Nephron progenitor cell (in vitro differentiated cells): ENCODE data around the gene THSD4.

Experiments
- DNase-seq: peaks from one replicate; pipeline ENCODE4 v3.0.0; 2021
- H3K27ac Mint-ChIP-seq: 2 replicates; pipeline ENCODE4 v1.8.0; 2021; ENCODE audit warnings: mild to moderate bottlenecking, moderate library complexity, mixed read lengths
- H3K27me3 Mint-ChIP-seq: 2 replicates; pipeline ENCODE4 v1.8.0; 2021; ENCODE audit warnings: mild to moderate bottlenecking, low read depth, mixed read lengths; ENCODE audit not compliant: poor library complexity
- H3K36me3 Mint-ChIP-seq: 2 replicates; pipeline ENCODE4 v1.8.0; 2021; ENCODE audit warnings: low read depth, mixed read lengths
- H3K4me1 Mint-ChIP-seq: 2 replicates; pipeline ENCODE4 v1.8.0; 2021; ENCODE audit warnings: mixed read lengths
- H3K4me3 Mint-ChIP-seq: 2 replicates; pipeline ENCODE4 v1.8.0; 2021; ENCODE audit warnings: mild to moderate bottlenecking, moderate library complexity, mixed read lengths
- H3K9me3 Mint-ChIP-seq: 2 replicates; pipeline ENCODE4 v1.8.0; 2021; ENCODE audit warnings: mild to moderate bottlenecking, moderate library complexity, mixed read lengths
- TF ChIP-seq, protein P1 (sequence below): fragments of 200-600 bp; sonication (generic); IDR thresholded peaks from 2 replicates; pipeline ENCODE4 v1.5.0; 2021; ENCODE audit warnings: antibody characterized with exemption

The THSD4 gene

GRCh38 chr15:71595846-71596553, 480.7 kb downstream of the THSD4 start:
- Mint-ChIP-seq H3K36me3 (peaks cover 20% of the 10 kb centered on the region), H3K27ac (no peak overlapping the region), H3K4me1 (peaks cover 51% of the 10 kb centered on the region), H3K27me3 (no peaks in the 10 kb centered on the region), H3K4me3 (no peak overlapping the region), H3K9me3 (peaks cover 20% of the 10 kb centered on the region)
- TF ChIP-seq, protein P1, sequence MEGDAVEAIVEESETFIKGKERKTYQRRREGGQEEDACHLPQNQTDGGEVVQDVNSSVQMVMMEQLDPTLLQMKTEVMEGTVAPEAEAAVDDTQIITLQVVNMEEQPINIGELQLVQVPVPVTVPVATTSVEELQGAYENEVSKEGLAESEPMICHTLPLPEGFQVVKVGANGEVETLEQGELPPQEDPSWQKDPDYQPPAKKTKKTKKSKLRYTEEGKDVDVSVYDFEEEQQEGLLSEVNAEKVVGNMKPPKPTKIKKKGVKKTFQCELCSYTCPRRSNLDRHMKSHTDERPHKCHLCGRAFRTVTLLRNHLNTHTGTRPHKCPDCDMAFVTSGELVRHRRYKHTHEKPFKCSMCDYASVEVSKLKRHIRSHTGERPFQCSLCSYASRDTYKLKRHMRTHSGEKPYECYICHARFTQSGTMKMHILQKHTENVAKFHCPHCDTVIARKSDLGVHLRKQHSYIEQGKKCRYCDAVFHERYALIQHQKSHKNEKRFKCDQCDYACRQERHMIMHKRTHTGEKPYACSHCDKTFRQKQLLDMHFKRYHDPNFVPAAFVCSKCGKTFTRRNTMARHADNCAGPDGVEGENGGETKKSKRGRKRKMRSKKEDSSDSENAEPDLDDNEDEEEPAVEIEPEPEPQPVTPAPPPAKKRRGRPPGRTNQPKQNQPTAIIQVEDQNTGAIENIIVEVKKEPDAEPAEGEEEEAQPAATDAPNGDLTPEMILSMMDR: no peak
- DNase-seq: no peak

DNA sequence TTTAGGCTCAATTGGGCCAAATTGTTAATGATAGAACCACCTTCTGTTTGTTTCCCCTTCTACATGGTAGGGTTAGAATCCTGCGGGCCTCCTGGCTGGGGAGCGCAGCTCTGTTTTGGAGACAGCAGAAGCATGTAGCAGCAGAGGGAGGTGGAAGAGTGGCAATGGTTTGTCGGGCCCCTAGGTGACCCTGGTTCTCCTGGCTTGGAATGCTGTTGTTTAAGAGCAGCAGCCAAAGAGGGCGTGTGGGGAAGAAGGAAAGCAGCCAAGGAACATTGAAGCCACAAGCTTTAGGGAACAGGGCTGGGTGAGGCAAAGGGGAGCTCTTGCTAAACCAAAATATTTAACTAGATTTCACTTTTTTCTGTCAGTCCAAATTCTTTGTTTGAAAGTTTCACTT, 481.4 kb downstream of the THSD4 start:
- Mint-ChIP-seq H3K36me3 (peaks cover 20% of the 10 kb centered on the region), H3K27ac (no peak overlapping the region), H3K9me3 (peaks cover 20% of the 10 kb centered on the region), H3K27me3 (no peaks in the 10 kb centered on the region), H3K4me1 (peaks cover 49% of the 10 kb centered on the region), H3K4me3 (no peak overlapping the region)
- DNase-seq: no peak
- TF ChIP-seq, protein P1: no peak

DNA sequence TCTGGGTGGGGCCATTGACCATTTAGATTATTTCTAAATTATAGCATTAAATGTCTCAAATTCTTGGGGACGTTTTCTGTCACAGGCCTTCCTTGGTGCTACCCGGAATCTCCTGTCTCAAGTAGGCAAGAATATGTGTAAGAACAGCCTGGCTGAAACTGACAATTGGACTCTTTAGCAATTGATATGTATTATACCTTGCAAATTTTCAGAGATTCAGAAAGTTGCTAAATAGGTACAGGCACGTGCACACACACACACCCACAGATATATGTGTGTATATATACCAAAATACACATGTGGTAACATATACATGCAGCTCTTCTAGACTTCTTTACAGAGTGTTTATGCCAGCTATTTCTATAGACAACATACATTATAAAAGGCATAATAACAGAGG, 481.9 kb downstream of the THSD4 start:
- Mint-ChIP-seq H3K9me3 (peaks cover 20% of the 10 kb centered on the region), H3K4me3 (no peak overlapping the region), H3K27me3 (no peaks in the 10 kb centered on the region), H3K27ac (no peak overlapping the region), H3K36me3 (peaks cover 20% of the 10 kb centered on the region), H3K4me1 (peaks cover 49% of the 10 kb centered on the region)
- no peak for DNase-seq
- TF ChIP-seq, protein P1: no peak

DNA sequence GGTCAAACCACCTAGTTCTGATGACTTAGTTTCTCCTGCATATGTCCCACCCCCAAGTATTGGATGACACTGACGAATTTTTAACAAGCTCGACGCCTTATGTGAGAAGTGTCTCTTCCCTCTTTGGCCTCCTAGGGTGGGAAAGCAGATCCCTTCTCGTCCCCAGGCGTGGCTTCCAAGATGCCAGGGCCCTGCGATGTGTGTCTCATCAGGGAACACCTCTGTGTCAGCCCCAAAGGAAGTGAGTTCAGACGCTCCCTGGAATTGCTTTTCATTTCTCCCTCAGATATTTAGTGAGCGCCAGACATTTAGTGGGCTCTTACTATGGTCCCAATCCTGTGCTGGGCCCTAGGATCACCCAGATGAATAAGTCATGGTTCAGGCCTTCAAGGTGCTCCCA, 482.4 kb downstream of the THSD4 start:
- TF ChIP-seq, protein P1: no peak
- no peak overlapping the region for H3K4me3 Mint-ChIP-seq
- H3K27ac Mint-ChIP-seq: no peak overlapping the region

GRCh38 chr15:71598741-71599140, 483.5 kb downstream of the THSD4 start:
- Mint-ChIP-seq H3K4me1 (peaks cover 43% of the 10 kb centered on the region), H3K27ac (no peak overlapping the region), H3K27me3 (no peaks in the 10 kb centered on the region), H3K9me3 (peaks cover 24% of the 10 kb centered on the region), H3K4me3 (no peak overlapping the region), H3K36me3 (peaks cover 24% of the 10 kb centered on the region)
- TF ChIP-seq, protein P1: no peak
- no peak for DNase-seq

More for the DNA sequence above, 482.4 kb downstream of the THSD4 start:
- H3K9me3 Mint-ChIP-seq: peaks cover 20% of the 10 kb centered on the region
- H3K4me1 Mint-ChIP-seq: peaks cover 45% of the 10 kb centered on the region
- peaks cover 20% of the 10 kb centered on the region for H3K36me3 Mint-ChIP-seq
- H3K27me3 Mint-ChIP-seq: no peaks in the 10 kb centered on the region
- DNase-seq: no peak
